DMS114 treated with DMSO at 0.1 percent for 48 hours (cell line): Measurements from ENCODE around the gene ANKRD55.
"Not testable (repeated sequence)": the region's sequence is repeated elsewhere in the genome, so short reads cannot be mapped to it uniquely, and the experiment has no call there.

Experiments
- DNase-seq: peaks from one replicate; lab custom pipeline; 2025; ENCODE audit not compliant: unreplicated experiment; lab: John Stamatoyannopoulos, UW

The ANKRD55 gene

DNA sequence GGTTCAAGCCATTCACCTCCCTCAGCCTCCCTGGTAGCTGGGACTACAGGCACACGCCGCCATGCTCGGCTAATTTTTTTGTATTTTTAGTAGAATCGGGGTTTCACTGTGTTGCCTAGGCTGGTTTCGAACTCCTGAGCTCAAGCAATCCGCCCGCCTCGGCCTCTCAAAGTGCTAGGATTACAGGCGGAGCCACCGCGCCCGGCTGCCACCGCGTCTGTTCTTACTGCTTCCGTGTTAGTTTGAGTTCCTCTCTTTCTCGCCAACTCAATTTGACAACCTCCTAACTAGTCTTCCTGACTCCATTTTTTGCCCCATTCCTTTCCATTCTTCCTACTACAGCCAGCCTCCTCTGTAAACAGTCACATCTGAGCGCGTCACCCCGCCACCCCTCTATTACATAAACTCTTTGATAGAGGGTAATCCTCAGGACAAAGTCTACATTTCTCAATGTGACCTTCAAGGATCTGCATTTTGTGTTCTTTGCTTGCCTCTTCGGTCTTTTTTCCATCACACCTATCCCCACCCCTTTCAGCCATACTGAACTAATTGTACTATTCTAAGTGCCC is 149.8 kb downstream of the ANKRD55 start:
- DNase-seq = no peak

DNA sequence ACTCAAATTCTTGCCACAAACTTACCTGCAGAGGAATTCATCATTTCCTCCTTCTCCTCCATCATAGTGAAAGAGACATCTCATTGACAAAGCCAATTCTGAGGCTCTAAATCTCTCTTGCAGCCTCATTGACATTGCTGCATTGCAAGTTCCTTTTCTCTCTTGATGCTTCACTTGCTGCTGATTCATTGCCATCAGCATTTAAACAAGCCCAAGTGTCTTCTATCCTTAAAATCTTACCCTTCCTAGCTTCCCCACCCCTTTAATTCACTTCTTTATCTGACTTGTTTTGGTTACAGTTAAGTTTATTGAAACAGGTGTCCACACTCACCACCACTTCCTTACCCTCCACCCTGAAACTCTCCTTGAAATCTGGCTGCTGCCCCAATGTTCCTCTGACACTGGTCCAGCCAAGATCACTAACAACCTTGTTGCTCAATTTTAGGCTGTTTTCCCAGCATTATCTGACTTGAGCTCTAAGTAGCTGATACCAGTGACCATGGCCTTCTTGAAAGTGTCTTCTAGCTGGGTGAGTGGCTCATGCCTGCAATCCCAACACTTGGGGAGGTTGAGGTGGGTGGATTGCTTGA is 152.0 kb downstream of the ANKRD55 start:
- DNase-seq = not testable (repeated sequence)

DNA sequence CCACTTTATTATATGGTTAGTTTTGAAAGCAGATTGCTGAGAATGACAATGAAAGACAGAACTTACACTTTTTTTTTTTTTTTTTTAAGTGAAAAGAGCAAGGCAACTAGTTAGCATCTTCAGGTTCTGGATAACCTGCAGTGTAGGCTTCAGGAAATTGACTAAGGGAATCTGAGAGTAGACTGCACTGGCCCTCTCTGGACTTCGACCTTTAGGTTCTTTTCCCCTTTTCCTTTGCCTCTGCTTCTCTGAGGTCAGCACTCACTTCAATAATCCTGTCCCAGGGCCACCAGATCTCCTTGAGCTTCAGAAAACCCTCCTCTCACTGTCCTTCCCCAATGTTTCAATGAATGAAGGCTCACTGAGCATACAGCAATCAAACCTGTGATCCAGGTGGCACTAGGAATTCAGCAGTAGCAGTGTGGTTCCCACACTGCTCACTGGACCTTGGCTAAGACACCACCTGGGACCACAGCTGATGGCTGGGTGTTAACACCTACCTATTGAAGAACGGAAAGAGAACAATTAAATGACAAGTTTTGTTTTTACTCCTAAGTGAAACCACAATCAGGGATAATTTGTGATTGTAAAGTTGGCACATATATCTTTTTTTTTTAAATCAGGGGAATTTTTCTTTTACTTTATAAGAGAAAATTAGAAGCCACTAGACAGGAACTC is 152.6 kb downstream of the ANKRD55 start:
- no peak for DNase-seq

DNA sequence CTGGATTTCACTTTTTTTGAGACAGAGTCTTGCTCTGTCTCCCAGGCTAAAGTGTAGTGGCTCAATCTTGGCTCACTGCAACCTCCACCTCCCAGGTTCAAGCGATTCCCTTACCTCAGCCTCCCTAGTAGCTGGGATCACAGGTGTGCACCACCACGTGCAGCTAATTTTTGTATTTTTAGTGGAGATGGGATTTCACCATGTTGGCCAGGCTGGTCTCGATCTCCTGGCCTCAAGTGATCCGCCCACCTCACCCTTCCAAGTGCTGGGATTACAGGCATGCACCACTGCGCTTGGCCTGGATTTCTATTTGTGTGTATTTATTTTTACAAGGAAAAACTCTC is 154.0 kb downstream of the ANKRD55 start:
- DNase-seq = not testable (repeated sequence)

DNA sequence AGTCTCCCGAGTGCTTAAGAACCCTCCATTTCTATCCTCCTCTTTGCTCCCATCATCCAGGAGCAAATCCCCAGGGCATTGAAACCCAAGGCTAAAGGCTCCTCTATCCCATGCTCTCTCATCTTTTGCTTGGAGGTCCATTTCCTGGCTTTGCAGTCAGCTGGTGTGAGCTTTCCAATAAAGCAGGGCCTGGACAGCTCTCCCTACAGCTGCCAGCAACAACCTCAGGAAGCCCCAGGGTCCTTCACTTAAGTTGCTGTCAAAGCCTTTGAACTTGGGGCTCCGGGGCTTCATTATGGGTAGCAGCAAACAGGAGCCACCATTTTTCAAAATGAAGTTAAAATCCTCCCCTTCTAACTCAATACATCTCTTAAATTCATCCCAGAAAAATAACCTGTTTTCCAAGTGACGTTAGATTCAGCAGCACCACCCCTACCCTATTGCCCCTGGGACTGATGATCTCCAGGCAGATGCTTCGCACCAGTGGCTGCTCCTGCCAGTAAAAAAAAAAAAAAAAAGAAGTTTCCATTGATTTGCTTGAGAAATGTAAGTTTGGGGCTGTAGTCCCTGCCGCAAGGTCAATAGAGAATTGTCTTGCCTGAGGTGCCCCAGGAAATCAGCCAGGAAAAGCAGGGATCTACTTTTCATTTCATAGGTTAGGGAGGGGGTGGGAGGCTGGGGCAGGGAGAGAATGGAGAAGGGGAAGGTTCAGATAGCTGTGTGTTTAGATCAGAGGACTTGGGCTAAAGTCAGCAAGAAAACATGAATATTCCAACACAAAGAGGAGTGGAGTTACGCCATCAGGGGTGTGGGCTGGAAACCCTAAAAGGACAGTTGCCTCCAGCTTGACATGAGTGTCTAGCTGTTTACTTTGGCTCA is 154.6 kb downstream of the ANKRD55 start:
- no peak for DNase-seq

DNA sequence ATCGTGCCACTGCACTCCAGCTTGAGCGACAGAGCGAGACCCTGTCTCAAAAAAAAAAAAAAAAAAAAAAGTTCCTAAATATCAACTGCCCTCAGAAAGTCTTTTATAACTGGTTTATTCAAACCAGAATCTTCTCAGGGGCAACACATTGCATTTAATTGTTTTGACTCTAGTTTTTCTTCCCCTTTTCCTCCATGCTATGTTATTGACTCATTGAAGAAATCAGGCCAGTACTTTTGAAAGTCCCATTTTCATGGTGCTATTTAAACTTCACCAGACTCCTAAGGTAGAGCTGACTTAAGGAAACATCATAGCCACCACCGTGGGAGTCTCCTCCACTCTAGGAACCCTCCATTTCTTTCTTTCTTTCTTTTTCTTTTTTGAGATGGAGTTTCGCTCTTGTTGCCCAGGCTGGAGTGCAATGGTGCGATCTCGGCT is 155.3 kb downstream of the ANKRD55 start:
- no peak for DNase-seq

DNA sequence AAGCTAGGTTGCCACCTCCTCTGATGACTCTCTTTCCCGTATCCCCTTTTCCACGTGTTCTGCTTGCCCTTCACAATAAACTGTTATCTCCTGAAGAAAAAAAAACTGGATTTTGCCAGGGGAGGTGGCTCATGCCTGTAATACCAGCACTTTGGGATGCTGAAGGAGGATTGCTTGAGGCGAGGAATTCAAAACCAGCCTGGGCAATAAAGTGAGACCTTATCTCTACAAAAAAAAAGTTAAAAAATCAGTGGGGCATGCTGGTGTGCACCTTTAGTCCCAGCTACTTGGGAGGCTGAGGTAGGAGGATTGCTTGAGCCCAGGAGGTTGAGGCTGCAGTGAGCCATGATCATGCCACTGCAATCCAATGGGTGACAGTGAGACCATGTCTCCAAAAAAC is 156.6 kb downstream of the ANKRD55 start:
- no peak for DNase-seq

DNA sequence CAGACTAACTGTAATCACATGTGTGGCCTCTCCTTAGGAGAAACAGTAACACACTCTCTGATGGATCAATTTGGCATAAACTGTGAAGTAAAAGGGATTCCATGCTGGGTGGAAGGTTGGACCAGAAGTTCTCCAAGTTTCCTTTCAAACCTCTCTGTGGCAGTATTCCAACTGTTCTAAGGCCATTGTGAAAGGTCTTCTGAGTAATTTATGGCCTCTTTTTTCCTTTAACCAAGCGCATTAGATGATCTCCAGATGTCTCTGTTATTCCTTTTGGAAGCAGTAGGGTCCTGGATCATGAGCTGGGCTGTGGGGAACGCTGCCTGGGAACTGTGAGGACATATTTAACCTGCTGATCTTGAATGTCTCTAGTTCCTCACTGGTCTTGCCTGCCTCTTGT is 157.8 kb downstream of the ANKRD55 start:
- no peak for DNase-seq

DNA sequence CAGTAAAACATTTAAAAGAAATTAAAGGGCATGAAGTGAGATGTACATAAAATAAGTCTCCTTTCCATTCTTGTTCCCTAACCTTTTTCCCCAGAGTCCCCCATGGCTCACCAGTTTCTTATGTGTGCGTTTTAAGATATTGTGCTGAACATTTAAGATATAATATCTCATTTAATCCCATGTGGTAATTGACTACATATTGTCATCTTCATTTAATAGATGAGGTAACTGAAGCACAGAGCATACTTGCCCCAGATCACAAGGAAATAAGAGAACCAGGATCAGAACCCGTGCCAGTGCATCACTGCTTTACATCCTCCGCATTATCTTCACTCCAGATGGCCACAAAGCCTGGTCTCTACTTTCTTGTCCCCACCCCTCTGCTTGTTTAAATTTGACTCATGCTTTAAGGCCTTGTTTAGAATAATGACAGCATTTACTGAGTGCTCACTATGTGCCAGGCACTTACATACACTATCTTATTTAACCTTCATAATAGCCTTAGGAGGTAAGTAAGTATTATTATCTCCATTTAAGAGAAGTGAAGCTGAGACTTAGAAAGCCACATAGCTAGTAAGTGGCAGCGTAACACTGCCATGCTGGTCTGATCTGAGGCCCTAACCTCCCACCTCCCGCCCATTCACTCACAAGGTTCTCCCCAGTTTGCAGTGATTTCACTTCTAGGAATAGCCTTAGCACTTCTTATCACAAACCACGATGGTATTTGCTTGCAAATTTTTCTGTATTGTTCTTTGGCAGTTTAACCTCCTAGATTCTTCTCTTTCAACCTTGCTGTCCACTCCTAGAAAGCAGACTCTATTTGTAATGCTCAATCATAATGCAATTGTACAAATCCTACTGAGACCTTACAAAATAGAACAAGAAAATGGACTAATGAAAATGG is 160.0 kb downstream of the ANKRD55 start:
- DNase-seq = no peak

DNA sequence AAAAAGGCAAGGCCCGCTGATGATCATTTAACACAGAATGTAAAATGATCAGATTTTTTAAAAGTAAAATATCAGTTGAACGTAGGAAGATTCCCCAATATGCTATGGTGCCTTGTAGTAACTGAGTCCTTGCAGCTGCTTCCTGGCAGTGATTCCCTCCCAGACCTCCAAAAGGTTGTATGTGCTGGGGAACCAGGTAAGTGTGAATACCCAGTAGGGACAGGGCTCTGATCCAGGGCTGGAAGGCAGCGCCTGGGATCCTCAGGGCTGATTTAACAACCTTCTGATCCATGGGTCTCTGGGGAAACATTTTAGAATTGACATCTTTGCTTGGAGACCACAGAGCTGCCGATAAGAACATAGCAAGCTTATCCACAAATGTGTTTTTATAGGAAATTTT is 161.7 kb downstream of the ANKRD55 start:
- no peak for DNase-seq

DNA sequence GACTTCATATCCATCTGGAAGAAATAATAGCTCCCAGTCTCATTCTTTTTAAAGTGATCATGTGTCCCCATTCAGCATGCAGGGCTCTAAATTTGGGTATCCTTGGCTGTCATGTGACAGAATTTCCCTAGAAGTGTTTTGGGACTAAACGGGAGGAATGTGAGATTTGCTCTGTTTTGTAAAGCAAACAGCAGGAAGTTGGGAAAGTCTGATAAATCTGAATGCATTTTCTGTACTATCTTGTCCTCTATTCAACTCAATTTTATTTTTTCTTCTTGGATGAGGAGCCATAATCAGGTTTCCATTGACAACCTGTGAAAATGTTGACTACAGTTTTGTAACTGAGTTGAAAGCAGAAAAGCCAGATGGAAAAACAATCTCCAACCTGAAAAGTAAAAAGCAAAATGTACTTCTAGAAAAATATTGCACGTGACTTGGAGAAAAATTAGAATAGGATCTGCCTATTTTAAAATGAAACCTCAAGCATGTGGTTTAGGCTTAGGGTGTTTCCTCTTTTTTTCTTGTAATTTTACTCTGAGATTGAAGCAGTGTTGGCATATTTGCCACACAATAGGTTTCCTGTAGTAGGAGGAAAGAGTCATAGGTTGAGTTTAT is 162.2 kb downstream of the ANKRD55 start:
- no peak for DNase-seq

DNA sequence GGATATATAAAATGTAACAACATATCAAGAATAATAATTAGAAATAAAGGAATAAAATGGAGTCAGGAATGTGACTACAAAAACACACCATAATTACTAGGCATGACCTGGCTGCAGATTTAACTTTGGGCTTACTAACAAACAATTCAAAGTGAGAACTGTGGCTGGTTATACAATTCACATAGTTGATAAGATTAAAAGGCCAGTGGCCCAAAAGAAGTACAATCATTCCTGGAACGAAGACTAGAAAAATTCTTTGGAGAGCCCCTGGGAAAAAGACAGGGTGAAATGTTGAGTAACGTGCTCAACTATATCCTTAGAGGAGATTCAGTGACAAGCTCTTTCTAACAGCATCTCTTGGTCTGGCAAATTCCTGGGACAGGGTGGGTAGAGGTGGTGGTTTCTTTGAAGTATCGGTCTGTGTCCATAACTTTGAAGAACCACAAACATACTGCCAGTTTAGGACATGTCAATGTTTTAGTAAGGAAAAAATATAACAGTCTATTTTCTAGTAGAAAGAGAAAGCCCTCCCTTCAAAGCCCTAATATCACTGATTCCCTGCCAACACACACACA is 163.4 kb downstream of the ANKRD55 start:
- DNase-seq = no peak

DNA sequence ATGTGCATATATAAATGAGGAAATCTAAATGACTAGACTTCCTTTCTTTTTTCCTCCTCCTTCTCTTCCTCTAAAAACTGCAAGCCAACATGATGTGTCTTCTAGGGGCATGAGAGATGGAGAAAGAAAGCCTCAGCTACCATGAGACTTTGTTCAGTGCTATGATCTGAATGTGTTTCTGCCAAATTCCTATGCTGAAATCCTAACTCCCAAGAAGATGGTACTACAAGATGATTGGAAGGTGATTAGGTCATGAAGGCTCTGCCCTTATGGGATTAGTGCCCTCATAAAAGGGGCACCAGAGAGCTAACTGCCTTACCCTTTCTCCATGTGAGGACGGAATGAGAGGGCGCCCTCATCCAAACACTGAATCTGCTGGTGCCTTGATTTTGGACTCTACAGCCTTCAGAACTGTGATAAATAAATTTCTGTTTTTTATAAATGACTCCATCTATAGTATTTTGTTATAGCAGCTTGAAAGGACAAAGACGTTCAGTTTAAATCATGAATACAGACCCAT is 166.1 kb downstream of the ANKRD55 start:
- DNase-seq = no peak

DNA sequence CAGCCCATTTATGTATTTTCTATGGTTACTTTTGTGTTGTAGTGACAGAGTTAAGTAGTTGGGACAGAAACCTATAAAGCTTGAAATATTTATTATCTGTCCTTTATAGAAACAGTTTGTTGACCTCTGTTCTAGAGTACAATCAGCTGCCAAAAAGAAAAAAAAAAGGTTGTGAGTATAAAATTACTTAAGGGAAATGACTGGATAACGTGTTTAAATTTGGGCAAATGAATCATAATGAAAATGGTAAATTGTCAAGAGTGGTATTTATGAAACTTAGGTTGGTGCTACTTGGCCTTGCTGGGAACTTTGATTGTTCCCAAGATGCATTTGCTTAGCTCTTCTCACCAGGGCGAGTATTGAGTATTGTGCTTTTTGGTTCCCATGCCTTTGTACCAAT is 168.1 kb downstream of the ANKRD55 start:
- no peak for DNase-seq

DNA sequence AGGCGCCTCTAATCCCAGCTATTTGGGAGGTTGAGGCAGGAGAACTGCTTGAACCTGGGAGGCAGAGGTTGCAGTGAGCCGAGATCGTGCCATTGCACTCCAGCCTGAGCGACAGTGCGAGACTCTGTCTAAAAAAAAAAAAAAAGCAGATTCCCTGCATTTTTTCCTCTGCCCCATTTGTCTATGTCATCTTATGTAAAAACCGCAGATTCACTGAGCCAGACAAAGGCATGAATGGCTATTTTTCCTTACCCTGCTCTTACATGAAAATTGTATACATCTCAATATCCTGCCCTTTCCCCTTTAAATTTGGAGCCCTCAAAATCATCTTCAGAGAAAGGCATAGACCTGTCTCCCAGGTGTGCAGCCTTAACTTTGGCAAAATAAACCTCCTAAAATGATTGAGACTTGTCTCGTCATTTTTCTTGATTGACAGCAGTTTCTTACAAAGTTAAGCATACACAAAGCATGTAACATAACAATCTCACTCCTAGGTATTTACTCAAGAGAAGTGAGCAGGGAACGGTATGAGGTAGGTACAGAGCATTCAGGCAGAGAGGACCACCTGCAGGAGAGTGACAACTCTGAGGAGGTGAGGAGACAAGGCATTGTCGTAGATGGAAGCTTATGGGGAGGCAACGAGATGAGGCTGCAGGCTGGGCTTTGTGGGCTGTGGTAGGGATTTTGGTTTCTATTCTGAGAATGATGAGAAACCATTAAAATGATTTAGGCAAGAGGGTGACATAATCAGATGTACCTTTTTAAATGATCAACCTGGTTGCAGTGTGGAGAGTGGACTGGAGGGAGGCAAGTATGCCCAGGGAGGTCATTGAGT is 172.6 kb downstream of the ANKRD55 start:
- DNase-seq = no peak

DNA sequence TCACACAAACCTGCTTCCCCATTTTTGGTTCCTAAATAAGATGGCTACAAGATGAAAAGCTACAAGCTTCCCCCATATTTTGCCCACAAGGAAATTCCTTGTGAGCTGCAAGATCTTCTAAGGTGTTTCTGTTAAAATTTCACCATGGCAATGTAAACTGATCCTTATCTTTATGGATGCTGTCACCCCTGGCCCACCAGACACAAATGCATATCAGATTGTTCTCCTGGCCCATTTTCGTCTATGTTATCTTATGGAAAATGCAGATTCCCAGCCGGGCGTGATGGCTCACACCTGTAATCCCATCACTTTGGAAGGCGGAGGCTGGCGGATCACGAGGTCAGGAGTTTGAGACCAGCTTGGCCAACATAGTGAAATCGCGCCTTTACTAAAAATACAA is 173.3 kb downstream of the ANKRD55 start:
- DNase-seq = no peak

DNA sequence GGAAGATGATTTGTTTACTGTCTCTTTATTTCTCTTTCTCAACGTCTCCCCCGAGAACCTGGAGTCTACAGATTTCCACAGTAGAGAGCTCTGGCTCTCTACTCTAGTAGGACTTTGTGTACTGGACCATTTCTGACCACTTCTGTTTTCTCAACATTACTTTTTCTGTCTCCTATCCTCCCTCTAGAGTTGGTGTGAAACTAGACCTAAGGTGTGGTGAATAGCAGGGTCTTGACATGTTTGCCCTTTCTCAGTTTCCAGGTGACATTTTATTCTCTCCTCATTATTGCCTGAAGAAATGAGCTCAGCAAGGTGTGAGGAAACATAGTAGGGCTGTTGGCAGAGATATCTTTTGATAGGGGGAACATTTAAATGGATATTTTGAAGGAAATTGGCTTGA is 176.3 kb downstream of the ANKRD55 start:
- no peak for DNase-seq

DNA sequence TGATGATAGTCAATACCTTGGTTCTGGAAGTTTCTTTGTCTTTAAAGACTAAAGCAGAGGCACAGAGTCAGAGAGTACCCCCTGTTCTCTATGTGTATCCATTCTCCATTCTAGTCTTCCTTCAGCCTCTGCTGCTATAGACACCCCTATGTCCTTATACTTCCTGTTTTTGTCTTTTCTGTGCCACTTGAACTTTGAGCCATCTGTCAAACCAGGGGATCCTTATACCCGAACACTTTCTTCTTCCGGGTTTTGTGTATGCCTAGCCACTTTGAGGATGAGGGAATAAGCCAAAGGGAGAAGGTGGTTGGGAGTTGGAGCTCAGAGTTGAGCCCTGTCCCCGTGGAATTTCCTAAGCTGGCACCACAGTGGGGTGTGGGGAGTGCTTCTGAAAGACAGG is 177.3 kb downstream of the ANKRD55 start:
- no peak for DNase-seq

DNA sequence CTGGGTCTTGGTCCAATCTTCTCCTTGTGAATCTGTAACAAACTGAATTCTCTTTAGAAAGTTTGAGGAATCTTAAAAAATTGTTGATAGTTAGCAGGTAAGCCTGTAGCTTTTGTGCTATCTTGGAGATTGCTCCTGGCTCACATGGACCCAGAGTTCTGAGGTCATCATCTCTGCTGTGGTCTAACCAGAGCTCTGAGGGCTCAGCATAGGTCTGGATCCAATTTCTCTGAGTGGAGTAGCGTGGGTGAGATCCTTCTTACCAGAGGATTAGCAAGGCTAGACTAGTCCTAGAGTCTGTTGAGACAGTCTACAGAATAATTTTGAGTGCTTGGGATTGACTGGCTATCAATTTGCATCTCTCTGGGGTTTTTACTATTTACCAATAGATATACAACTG is 177.8 kb downstream of the ANKRD55 start:
- DNase-seq = no peak
